Mesenchymal stem cell (in vitro differentiated cells and primary cell): ENCODE data around the gene KCNH6.

ENCODE experiments used
- DNase-seq: peaks from one replicate; pipeline ENCODE4 v3.0.0-alpha.2; 2013
- H2AFZ ChIP-seq: one replicate; pipeline ENCODE4 v1.6.1; 2013; ENCODE audit warnings: low read depth, mild to moderate bottlenecking, control low read depth, inconsistent platforms, low read length, moderate library complexity
- H2AK5ac ChIP-seq: 2 replicates; pipeline ENCODE4 v1.6.1; 2013; ENCODE audit warnings: low read length, moderate library complexity, mild to moderate bottlenecking, inconsistent platforms; ENCODE audit not compliant: severe bottlenecking
- H2BK120ac ChIP-seq: one replicate; pipeline ENCODE4 v1.6.1; 2013; ENCODE audit warnings: low read depth, mild to moderate bottlenecking, inconsistent platforms, low read length, moderate library complexity
- H2BK12ac ChIP-seq, 2 experiments: one replicate each; pipeline ENCODE4 v1.6.1; 2013; ENCODE audit warnings: inconsistent platforms in 2 of 2, low read length in 2 of 2, mild to moderate bottlenecking in 2 of 2, moderate library complexity in 2 of 2, control low read depth in 1 of 2
- H2BK15ac ChIP-seq: one replicate; pipeline ENCODE4 v1.6.1; 2013; ENCODE audit warnings: mild to moderate bottlenecking, low read depth, inconsistent platforms; ENCODE audit not compliant: poor library complexity, severe bottlenecking
- H2BK5ac ChIP-seq: 2 replicates; pipeline ENCODE4 v1.6.1; 2013; ENCODE audit warnings: low read depth, mild to moderate bottlenecking, low read length, control low read depth, inconsistent platforms; ENCODE audit not compliant: poor library complexity, severe bottlenecking
- H3K14ac ChIP-seq, 2 experiments: one replicate each; pipeline ENCODE4 v1.6.1; 2013; ENCODE audit warnings: inconsistent platforms in 2 of 2, low read length in 2 of 2, control low read depth in 1 of 2, mild to moderate bottlenecking in 1 of 2, moderate library complexity in 1 of 2
- H3K18ac ChIP-seq, 2 experiments: one replicate each; pipeline ENCODE4 v1.6.1; 2013; ENCODE audit warnings: inconsistent platforms in 2 of 2, low read length in 2 of 2, control low read depth in 1 of 2, low read depth in 1 of 2, mild to moderate bottlenecking in 1 of 2
- H3K23ac ChIP-seq, 2 experiments: one replicate each; pipeline ENCODE4 v1.6.1; 2013; ENCODE audit warnings: inconsistent platforms in 2 of 2, low read length in 2 of 2, mild to moderate bottlenecking in 2 of 2, moderate library complexity in 2 of 2, control low read depth in 1 of 2
- H3K27ac ChIP-seq: 2 replicates; pipeline ENCODE4 v1.5.1; 2013; ENCODE audit warnings: mild to moderate bottlenecking, moderate library complexity, low read length, control low read depth, inconsistent platforms; ENCODE audit not compliant: poor library complexity, severe bottlenecking
- H3K27me3 ChIP-seq, 2 experiments: 2 replicates each; pipeline versions ENCODE4 v1.6.1 to v1.7.0; 2013; ENCODE audit warnings: low read length in 2 of 2, mild to moderate bottlenecking in 2 of 2, moderate library complexity in 2 of 2, control low read depth in 1 of 2, inconsistent platforms in 1 of 2; ENCODE audit not compliant: control insufficient read depth in 1 of 2, insufficient read depth in 1 of 2
- H3K36me3 ChIP-seq, 2 experiments: 2 replicates each; pipeline versions ENCODE4 v1.6.1 to v1.7.0; 2013; ENCODE audit warnings: low read length in 2 of 2, control low read depth in 1 of 2, inconsistent platforms in 1 of 2, low read depth in 1 of 2, mild to moderate bottlenecking in 1 of 2; ENCODE audit not compliant: insufficient read depth in 2 of 2, control insufficient read depth in 1 of 2
- H3K4ac ChIP-seq, 2 experiments: one replicate each; pipeline ENCODE4 v1.6.1; 2013; ENCODE audit warnings: inconsistent platforms in 2 of 2, low read length in 2 of 2, mild to moderate bottlenecking in 2 of 2, moderate library complexity in 2 of 2, control low read depth in 1 of 2, low read depth in 1 of 2
- H3K4me1 ChIP-seq: 2 replicates; pipeline ENCODE4 v1.6.1; 2013; ENCODE audit warnings: low read depth, low read length, control low read depth; ENCODE audit not compliant: control insufficient read depth, insufficient read depth
- H3K4me2 ChIP-seq: 2 replicates; pipeline ENCODE4 v1.6.1; 2013; ENCODE audit warnings: low read length, mild to moderate bottlenecking, inconsistent platforms; ENCODE audit not compliant: poor library complexity, severe bottlenecking
- H3K4me3 ChIP-seq, 2 experiments: 2 replicates each; pipeline versions ENCODE4 v1.5.1 to v1.7.0; 2013; ENCODE audit warnings: low read length in 2 of 2, mild to moderate bottlenecking in 2 of 2, control low read depth in 1 of 2, low read depth in 1 of 2; ENCODE audit not compliant: insufficient read depth in 1 of 2
- H3K79me1 ChIP-seq: replicated peaks from 2 replicates; pipeline ENCODE4 v1.6.1; 2013; ENCODE audit warnings: mild to moderate bottlenecking, control low read depth, low read length, inconsistent platforms; ENCODE audit not compliant: poor library complexity, severe bottlenecking
- H3K9ac ChIP-seq: 2 replicates; pipeline ENCODE4 v1.7.0; 2013; ENCODE audit warnings: mild to moderate bottlenecking, low read length, moderate library complexity
- H3K9me3 ChIP-seq: 2 replicates; pipeline ENCODE4 v1.7.0; 2013; ENCODE audit warnings: mild to moderate bottlenecking, low read length; ENCODE audit not compliant: control insufficient read depth
- H4K8ac ChIP-seq: one replicate; pipeline ENCODE4 v1.6.1; 2013; ENCODE audit warnings: inconsistent platforms, mild to moderate bottlenecking, low read length, moderate library complexity
- H4K91ac ChIP-seq: one replicate; pipeline ENCODE4 v1.6.1; 2013; ENCODE audit warnings: mild to moderate bottlenecking, low read length, inconsistent platforms
- WGBS: methylation state at CpG from one replicate; pipeline ENCODE4 v1.1.7; 2013; ENCODE audit warnings: mixed read lengths; 5-methylcytosine and 5-hydroxymethylcytosine counted together

KCNH6 gene

DNA sequence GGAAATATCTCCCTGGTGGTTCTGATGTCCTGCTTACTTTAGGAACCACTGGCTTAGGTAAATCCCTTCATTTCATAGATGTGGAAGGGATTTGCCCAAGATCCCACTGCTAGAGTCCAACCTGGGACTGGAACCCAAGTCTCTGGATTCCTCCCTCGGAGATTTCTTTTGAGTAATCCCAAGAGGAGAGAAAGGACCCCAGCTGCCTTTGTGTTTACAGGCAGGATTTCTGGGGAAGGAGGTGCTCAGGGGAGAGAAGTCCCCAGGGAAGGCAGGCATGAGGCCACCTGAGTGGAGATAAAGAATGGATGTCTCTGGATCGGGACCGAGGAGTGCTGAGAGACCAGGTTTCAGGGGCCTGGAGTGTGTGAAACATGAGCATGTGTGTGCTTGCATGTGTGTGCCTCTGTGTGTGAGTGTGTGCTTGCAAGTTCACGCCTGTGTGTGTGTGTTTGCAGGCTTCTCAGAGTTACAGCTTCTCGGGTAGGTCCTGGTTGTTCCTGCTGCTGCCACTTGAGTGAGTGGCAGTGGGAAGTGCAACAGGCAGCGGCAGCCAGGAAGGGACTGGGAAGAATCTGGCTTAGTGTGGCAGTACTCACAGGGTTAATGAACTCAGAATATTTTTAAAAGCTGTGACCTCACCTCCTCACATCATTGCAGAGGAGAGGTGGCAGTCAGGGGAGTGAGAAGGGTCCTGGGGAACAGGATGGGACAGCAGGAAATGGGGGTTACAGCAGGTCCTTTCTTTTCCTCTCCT is 2.2 kb downstream of the KCNH6 start:
- peaks cover 57 to 68% of the 10 kb centered on the region in 2 experiments for H3K27me3 ChIP-seq
- H3K18ac ChIP-seq = no peak overlapping the region
- no peak overlapping the region for H2BK15ac ChIP-seq
- no peak overlapping the region for H2AFZ ChIP-seq
- no peak overlapping the region for H4K91ac ChIP-seq
- no peaks in the 10 kb centered on the region for H3K79me1 ChIP-seq
- no peak overlapping the region for H3K9ac ChIP-seq
- H3K4me1 ChIP-seq = peaks cover 14% of the 10 kb centered on the region
- no peak overlapping the region for H3K4me2 ChIP-seq
- H3K23ac ChIP-seq = peak overlapping the region in 1 of 2 experiments; percentile 9
- no peak overlapping the region for H2BK12ac ChIP-seq
- H3K4me3 ChIP-seq = no peak overlapping the region
- no peak overlapping the region for H3K14ac ChIP-seq
- H3K27ac ChIP-seq = no peak overlapping the region
- no peak overlapping the region for H2AK5ac ChIP-seq
- H2BK5ac ChIP-seq = no peak overlapping the region
- H4K8ac ChIP-seq = no peak overlapping the region
- H3K36me3 ChIP-seq = no peaks in the 10 kb centered on the region
- H3K9me3 ChIP-seq = no peaks in the 10 kb centered on the region
- 75% methylated on average over 6 of the region's 6 CpGs for WGBS
- no peak overlapping the region for H3K4ac ChIP-seq
- no peak for DNase-seq
- H2BK120ac ChIP-seq = no peak overlapping the region

DNA sequence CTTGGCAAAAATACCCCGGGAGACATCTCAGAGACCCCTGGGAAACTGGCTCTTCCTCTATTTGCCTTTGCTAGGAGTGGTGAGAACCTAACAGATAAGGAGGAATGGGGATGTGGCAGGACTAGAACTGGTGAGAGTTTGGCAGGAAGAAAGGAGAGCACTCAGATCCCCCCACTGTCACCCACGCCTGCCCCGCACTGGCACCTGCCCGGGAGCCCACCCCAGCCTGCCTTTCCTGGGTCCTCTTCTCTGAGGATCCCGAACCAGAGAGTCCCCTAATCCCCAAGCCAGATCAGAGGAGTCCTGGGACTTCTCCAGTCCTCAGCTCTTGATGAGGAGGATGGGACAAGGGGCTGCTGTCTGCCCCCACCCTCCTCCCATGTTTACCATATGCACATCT is 3.7 kb downstream of the KCNH6 start:
- 86% methylated on average over 1 of the region's 5 CpGs for WGBS
- Histone ChIP-seq H2AK5ac (no peak overlapping the region), H2AFZ (no peak overlapping the region), H3K4me2 (no peak overlapping the region), H3K27me3 (peaks cover 57 to 58% of the 10 kb centered on the region in 2 experiments), H3K9ac (no peak overlapping the region), H3K23ac (no peak overlapping the region), H3K27ac (no peak overlapping the region), H4K8ac (no peak overlapping the region), H3K18ac (no peak overlapping the region), H3K4me3 (no peak overlapping the region), H3K4ac (no peak overlapping the region), H3K79me1 (no peaks in the 10 kb centered on the region), H3K4me1 (peaks cover 8% of the 10 kb centered on the region), H2BK15ac (no peak overlapping the region), H2BK5ac (no peak overlapping the region), H4K91ac (no peak overlapping the region), H3K9me3 (no peaks in the 10 kb centered on the region), H3K36me3 (no peaks in the 10 kb centered on the region), H3K14ac (no peak overlapping the region), H2BK12ac (no peak overlapping the region), H2BK120ac (no peak overlapping the region)
- no peak for DNase-seq

DNA sequence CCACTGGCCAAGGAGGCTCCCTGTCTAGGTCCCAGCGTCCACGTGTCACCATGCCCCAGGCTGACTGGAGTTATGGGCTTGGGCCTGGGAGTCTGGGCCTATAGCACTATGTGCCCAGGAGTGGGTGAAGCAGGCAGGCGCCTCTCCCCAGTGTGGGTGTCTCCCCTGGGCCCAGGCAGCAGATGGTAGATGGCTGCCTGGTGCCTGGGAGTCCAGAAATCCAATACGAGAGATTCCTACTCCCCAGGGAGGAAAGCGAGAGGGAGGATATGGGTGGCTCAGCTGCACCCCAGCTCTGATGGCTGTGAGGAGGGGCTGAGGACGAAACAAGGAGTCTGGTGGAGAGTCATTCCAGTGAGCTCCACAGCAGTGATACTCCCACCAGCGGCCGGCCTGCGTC is 5.0 kb downstream of the KCNH6 start:
- Histone ChIP-seq H3K36me3 (no peaks in the 10 kb centered on the region), H3K4me3 (no peak overlapping the region), H2BK12ac (no peak overlapping the region), H4K91ac (no peak overlapping the region), H3K4ac (no peak overlapping the region), H3K18ac (no peak overlapping the region), H2BK120ac (peak overlapping the region; percentile 7), H3K27ac (no peak overlapping the region), H3K9ac (no peak overlapping the region), H3K23ac (no peak overlapping the region), H3K79me1 (no peaks in the 10 kb centered on the region), H2AK5ac (no peak overlapping the region), H3K4me1 (peaks cover 5% of the 10 kb centered on the region), H3K4me2 (no peak overlapping the region), H3K27me3 (peaks cover 54 to 70% of the 10 kb centered on the region in 2 experiments), H4K8ac (no peak overlapping the region), H2BK15ac (no peak overlapping the region), H2BK5ac (no peak overlapping the region), H2AFZ (no peak overlapping the region), H3K9me3 (no peaks in the 10 kb centered on the region), H3K14ac (no peak overlapping the region)
- no peak for DNase-seq
- WGBS = 80% methylated on average over 8 of the region's 9 CpGs

DNA sequence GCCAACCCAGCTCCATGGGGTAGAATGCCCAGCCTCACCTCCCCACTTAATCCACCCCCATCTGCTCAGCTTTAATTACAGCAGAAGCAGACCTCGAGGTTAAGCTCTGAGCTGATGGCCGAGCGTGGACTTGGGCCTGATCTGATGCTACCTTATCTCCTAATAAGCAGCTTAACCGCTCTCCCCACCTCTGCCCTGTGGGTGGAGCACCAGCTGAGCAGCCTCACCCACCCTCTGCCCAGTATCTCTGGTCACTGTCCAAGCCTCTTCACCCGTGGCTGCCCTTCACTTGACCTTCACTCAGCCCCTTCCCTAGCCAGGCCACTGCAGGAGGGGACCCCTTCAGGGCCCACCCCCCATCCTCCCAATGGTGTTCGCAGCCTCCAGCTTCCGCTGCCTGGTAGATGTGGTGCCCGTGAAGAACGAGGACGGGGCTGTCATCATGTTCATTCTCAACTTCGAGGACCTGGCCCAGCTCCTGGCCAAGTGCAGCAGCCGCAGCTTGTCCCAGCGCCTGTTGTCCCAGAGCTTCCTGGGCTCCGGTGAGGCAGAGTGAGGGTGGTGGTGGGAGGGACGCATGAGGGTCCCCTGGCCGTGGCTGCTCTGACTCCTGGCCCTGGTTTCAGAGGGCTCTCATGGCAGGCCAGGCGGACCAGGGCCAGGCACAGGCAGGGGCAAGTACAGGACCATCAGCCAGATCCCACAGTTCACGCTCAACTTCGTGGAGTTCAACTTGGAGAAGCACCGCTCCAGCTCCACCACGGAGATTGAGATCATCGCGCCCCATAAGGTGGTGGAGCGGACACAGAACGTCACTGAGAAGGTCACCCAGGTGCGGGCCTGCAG is 6.8 kb downstream of the KCNH6 start:
- Histone ChIP-seq H2BK120ac (no peak overlapping the region), H3K79me1 (no peaks in the 10 kb centered on the region), H3K27me3 (peaks cover 37 to 62% of the 10 kb centered on the region in 2 experiments), H2BK5ac (no peak overlapping the region), H3K9me3 (no peaks in the 10 kb centered on the region), H3K4ac (no peak overlapping the region), H3K23ac (no peak overlapping the region), H3K4me1 (no peaks in the 10 kb centered on the region), H3K4me2 (no peak overlapping the region), H3K27ac (no peak overlapping the region), H3K14ac (no peak overlapping the region), H3K18ac (no peak overlapping the region), H3K4me3 (no peak overlapping the region), H4K8ac (no peak overlapping the region), H2BK15ac (no peak overlapping the region), H2BK12ac (peak overlapping the region in 1 of 2 experiments; percentile 61), H3K9ac (no peak overlapping the region), H4K91ac (no peak overlapping the region), H2AK5ac (no peak overlapping the region), H3K36me3 (no peaks in the 10 kb centered on the region), H2AFZ (no peak overlapping the region)
- 89% methylated on average over 26 of the region's 26 CpGs for WGBS
- no peak for DNase-seq
